Measurements from ENCODE around the gene RNH1. TPM values are rescaled to one million over a fixed set of nuclear protein-coding genes. Genes with fewer than 3 reads are reported as not detected.

Gene RNH1
- polyA plus RNA-seq, 1 of the 3 experiments (the other 2 are of a cell fraction), result 147 TPM

GRCh38 chr11:465896-466530 is 41.0 kb downstream of the RNH1 start:
- CTCF ChIA-PET, result interaction anchor here (0.8 to 1.4 kb wide), 2 partner anchors 17 to 216 kb away, joined by 3 read pairs; no protein-coding TSS in a partner anchor
- 96% methylated on average over 9 of the region's 9 CpGs for WGBS (ENCODE audit: low lambda C conversion rate)

GRCh38 chr11:464316-464715 is 42.7 kb downstream of the RNH1 start:
- Histone ChIP-seq H3F3A (replicated peaks; ENCODE audit: insufficient read depth) (no peaks in the 10 kb centered on the region), H3K27me3 (ENCODE audit: insufficient read depth) (no peaks in the 10 kb centered on the region), H3K4me3 (ENCODE audit: low read depth in 2 of 2, low read length in 1 of 2) (no peak overlapping the region), H3K4me2 (no peak overlapping the region), H3K9me3 (no peaks in the 10 kb centered on the region), H3K36me3 (replicated peaks in 1 of 2; ENCODE audit: control insufficient read depth in 1 of 2, insufficient read depth in 2 of 2, low read length in 1 of 2) (peaks cover 7 to 8% of the 10 kb centered on the region in 2 experiments), H4K20me1 (ENCODE audit: insufficient read depth) (no peaks in the 10 kb centered on the region), H3K9me2 (no peaks in the 10 kb centered on the region), H3K4me1 (ENCODE audit: control insufficient read depth in 1 of 2, insufficient read depth in 2 of 2, low read depth in 1 of 2, low read length in 1 of 2) (no peaks in the 10 kb centered on the region; a peak in 2 of 4 replicates), H3K9ac (no peak overlapping the region), H3K27ac (ENCODE audit: low read depth in 2 of 2, low read length in 1 of 2) (no peak overlapping the region), H3K79me2 (ENCODE audit: insufficient read depth) (0 out of 2 replicates have a peak, but pooled peaks cover 8% of the 10 kb centered on the region), H2AFZ (ENCODE audit: low read depth) (no peak overlapping the region)
- peak; percentile 20 for DNase-seq
- 98% methylated on average over 9 of the region's 24 CpGs for WGBS (ENCODE audit: low lambda C conversion rate)
- ChIA-PET POLR2A (no interaction called here), CTCF (no interaction called here)
- TF ChIP-seq JUND (IDR thresholded peaks at IDR 0.05) (no peak), MXI1 (IDR thresholded peaks at IDR 0.05; ENCODE audit: low read depth, low read length) (no peak), MEF2A (IDR thresholded peaks at IDR 0.05; ENCODE audit: borderline replicate concordance, low read depth) (no peak), FOXJ3 (CRISPR knock-in tag; IDR thresholded peaks at IDR 0.05) (no peak), TCF12 (IDR thresholded peaks at IDR 0.05) (no peak), RCOR1 (IDR thresholded peaks at IDR 0.05; ENCODE audit: low read length) (no peak), GATA2 (CRISPR knock-in tag; IDR thresholded peaks at IDR 0.05) (no peak), EZH2phosphoT487 (IDR thresholded peaks at IDR 0.05; ENCODE audit: borderline replicate concordance, low read depth) (no peak), FOXM1 (IDR thresholded peaks at IDR 0.05; ENCODE audit: low read depth) (no peak), EP300 (IDR thresholded peaks at IDR 0.05; ENCODE audit: borderline replicate concordance in 1 of 2, low read depth in 1 of 2, low read length in 1 of 2) (no peak), ZBTB33 (IDR thresholded peaks at IDR 0.05; ENCODE audit: borderline replicate concordance, low read depth) (no peak), NRF1 (IDR thresholded peaks at IDR 0.05; ENCODE audit: low read depth, low read length) (no peak), PBX3 (IDR thresholded peaks at IDR 0.05) (no peak)

More at GRCh38 chr11:465896-466530, 41.0 kb downstream of the RNH1 start:
- Histone ChIP-seq H3K4me2 (no peak overlapping the region), H4K20me1 (ENCODE audit: insufficient read depth) (no peaks in the 10 kb centered on the region), H3K79me2 (ENCODE audit: insufficient read depth) (0 out of 2 replicates have a peak, but pooled peaks cover 12% of the 10 kb centered on the region), H3K9ac (no peak overlapping the region), H3K27me3 (ENCODE audit: insufficient read depth) (no peaks in the 10 kb centered on the region), H3K36me3 (replicated peaks in 1 of 2; ENCODE audit: control insufficient read depth in 1 of 2, insufficient read depth in 2 of 2, low read length in 1 of 2) (peaks cover 3 to 7% of the 10 kb centered on the region in 2 experiments), H3K9me2 (no peaks in the 10 kb centered on the region), H3K9me3 (no peaks in the 10 kb centered on the region), H3F3A (replicated peaks; ENCODE audit: insufficient read depth) (no peaks in the 10 kb centered on the region), H3K27ac (ENCODE audit: low read depth in 2 of 2, low read length in 1 of 2) (no peak overlapping the region), H3K4me1 (ENCODE audit: control insufficient read depth in 1 of 2, insufficient read depth in 2 of 2, low read depth in 1 of 2, low read length in 1 of 2) (peaks cover 0 to 3% of the 10 kb centered on the region in 2 experiments; a peak in 2 of 4 replicates), H3K4me3 (ENCODE audit: low read depth in 2 of 2, low read length in 1 of 2) (no peak overlapping the region), H2AFZ (ENCODE audit: low read depth) (no peak overlapping the region)
- TF ChIP-seq GATA2 (CRISPR knock-in tag; IDR thresholded peaks at IDR 0.05), result no peak
- no peak for TF ChIP-seq TAF1 (IDR thresholded peaks at IDR 0.05; ENCODE audit: borderline replicate concordance, low read depth, low read length)
- TF ChIP-seq POLR2AphosphoS5 (IDR thresholded peaks at IDR 0.05; ENCODE audit: low read depth, low read length), result no peak
- TF ChIP-seq NFIC (IDR thresholded peaks at IDR 0.05; ENCODE audit: borderline replicate concordance), result no peak
- TF ChIP-seq ELF1 (IDR thresholded peaks at IDR 0.05), result no peak
- no peak for TF ChIP-seq IRF3 (IDR thresholded peaks at IDR 0.05; ENCODE audit: low read depth, low read length)
- no peak for TF ChIP-seq ZBTB33 (IDR thresholded peaks at IDR 0.05; ENCODE audit: borderline replicate concordance, low read depth)
- TF ChIP-seq EZH2phosphoT487 (IDR thresholded peaks at IDR 0.05; ENCODE audit: borderline replicate concordance, low read depth), result no peak
- no peak for TF ChIP-seq EP300 (IDR thresholded peaks at IDR 0.05; ENCODE audit: borderline replicate concordance in 1 of 2, low read depth in 1 of 2, low read length in 1 of 2)
- POLR2A ChIA-PET, result no interaction called here
- DNase-seq, result no peak

All from SK-N-SH (cell line).